Measurements from ENCODE around the gene ATP6V1F. TPM values are rescaled to one million over a fixed set of nuclear protein-coding genes. Genes with fewer than 3 reads are reported as not detected.

Gene ATP6V1F
- total RNA-seq, 1 experiment from 2014 or later, result 169 TPM

GRCh38 chr7:128868624-128869137 is 6.0 kb downstream of the ATP6V1F start:
- peaks cover 44% of the 10 kb centered on the region for H3K4me1 ChIP-seq (replicated peaks; ENCODE audit: insufficient read depth)
- DNase-seq, result no peak
- peak overlapping the region; percentile 93 for H3K4me2 ChIP-seq
- H3K27ac ChIP-seq, result no peak overlapping the region
- H3K27me3 ChIP-seq (ENCODE audit: insufficient read depth, low read depth), result no peaks in the 10 kb centered on the region
- ChIA-PET POLR2A (ENCODE audit: unreplicated experiment) (no interaction called here), CTCF (no interaction called here)
- intact Hi-C loops (cut with micrococcal nuclease; ENCODE audit: unreplicated experiment), result no loop called here
- peaks cover 11% of the 10 kb centered on the region for H3K79me2 ChIP-seq (ENCODE audit: low read depth)
- H4K20me1 ChIP-seq (ENCODE audit: insufficient read depth), result peaks cover 4% of the 10 kb centered on the region
- H3K9me2 ChIP-seq (ENCODE audit: insufficient read depth), result no peaks in the 10 kb centered on the region
- no peaks in the 10 kb centered on the region for H3K9me3 ChIP-seq (ENCODE audit: insufficient read depth, low read depth)
- TF ChIP-seq EZH2 (IDR thresholded peaks at IDR 0.05; ENCODE audit: low read depth) (no peak), CTCF (conservative IDR thresholded peaks at IDR 0.05) (no peak)
- H3K36me3 ChIP-seq (ENCODE audit: low read depth), result no peaks in the 10 kb centered on the region
- peaks cover 34% of the 10 kb centered on the region for H3F3A ChIP-seq (ENCODE audit: insufficient read depth, low read depth)
- H2AFZ ChIP-seq, result peak overlapping the region; percentile 50; the same call in 1 of the 2 replicates
- no TSS peak for BruUV-seq (replicated peaks)
- peak overlapping the region; percentile 60 for H3K4me3 ChIP-seq

DNA sequence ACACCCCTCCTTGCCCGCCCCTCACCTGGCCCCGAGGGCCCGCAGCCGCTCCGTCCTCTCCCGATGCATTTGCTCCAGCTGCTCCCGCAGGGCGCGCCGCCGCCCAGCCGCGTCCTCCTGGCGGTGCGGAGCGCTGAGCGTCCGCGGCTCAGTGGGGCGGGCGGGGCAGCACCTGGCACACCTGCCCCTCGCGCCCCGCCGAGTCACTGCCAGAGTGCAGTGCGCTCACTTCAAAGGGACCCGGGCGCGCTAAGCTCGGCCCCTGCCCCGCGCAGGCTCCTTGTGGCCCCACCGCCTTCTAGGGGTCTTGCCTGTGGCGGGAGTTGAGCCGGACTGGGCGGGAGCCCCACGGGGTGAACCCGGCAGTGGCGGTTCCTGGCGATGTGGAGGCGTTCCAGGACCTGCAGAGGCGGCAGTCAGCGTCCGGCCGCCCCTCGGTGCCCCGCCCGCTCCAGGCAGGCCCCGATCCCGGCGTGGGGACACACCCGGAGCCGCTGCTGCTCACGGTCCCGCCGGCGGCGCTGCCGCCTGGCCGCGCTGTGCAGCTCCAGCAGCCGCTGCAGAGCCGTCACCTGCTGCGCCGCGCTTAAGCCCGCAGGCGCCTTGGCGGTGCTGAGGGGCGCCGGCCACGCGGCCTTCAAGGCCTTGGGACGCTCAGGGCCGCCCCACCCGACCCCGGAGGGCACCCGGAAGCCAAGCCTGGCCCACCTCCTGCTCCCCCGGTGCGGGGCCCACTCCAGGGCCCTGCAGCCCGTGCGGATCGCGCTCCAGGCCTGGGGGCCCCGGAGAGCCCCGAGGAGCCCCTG is 6.7 kb downstream of the ATP6V1F start:
- POLR2A ChIA-PET (ENCODE audit: unreplicated experiment), result interaction anchor here (0.6 kb wide), 1 partner anchor 160 kb away, joined by 3 read pairs; no protein-coding TSS in a partner anchor
- BruUV-seq (replicated peaks), result no TSS peak

GRCh38 chr7:128869944-128870285 is 7.3 kb downstream of the ATP6V1F start:
- no peak for TF ChIP-seq CTCF (conservative IDR thresholded peaks at IDR 0.05)
- no peak for TF ChIP-seq EZH2 (IDR thresholded peaks at IDR 0.05; ENCODE audit: low read depth)
- Histone ChIP-seq H4K20me1 (ENCODE audit: insufficient read depth) (no peaks in the 10 kb centered on the region), H3K9me3 (ENCODE audit: insufficient read depth, low read depth) (no peaks in the 10 kb centered on the region), H3K4me3 (no peak overlapping the region; the same call in 1 of the 2 replicates), H2AFZ (no peak overlapping the region), H3K79me2 (ENCODE audit: low read depth) (peaks cover 1% of the 10 kb centered on the region; the same call in 1 of the 2 replicates), H3K27ac (no peak overlapping the region), H3K4me1 (replicated peaks; ENCODE audit: insufficient read depth) (peaks cover 38% of the 10 kb centered on the region), H3K36me3 (ENCODE audit: low read depth) (no peaks in the 10 kb centered on the region), H3K4me2 (peak overlapping the region; percentile 93), H3K27me3 (ENCODE audit: insufficient read depth, low read depth) (no peaks in the 10 kb centered on the region), H3K9me2 (ENCODE audit: insufficient read depth) (no peaks in the 10 kb centered on the region), H3F3A (ENCODE audit: insufficient read depth, low read depth) (peaks cover 34% of the 10 kb centered on the region)
- intact Hi-C loops (cut with micrococcal nuclease; ENCODE audit: unreplicated experiment), result no loop called here
- no TSS peak for BruUV-seq (replicated peaks)
- ChIA-PET CTCF (no interaction called here), POLR2A (ENCODE audit: unreplicated experiment) (interaction anchor here (0.5 kb wide), 1 partner anchor 1571 kb away, joined by 15 read pairs; the partner anchor contains the start of gene CEP41)
- DNase-seq, result no peak

More for the DNA sequence above, 6.7 kb downstream of the ATP6V1F start:
- Histone ChIP-seq H3K9me3 (ENCODE audit: insufficient read depth, low read depth) (no peaks in the 10 kb centered on the region), H3K4me2 (peak overlapping the region; percentile 93), H3K4me1 (replicated peaks; ENCODE audit: insufficient read depth) (peaks cover 38% of the 10 kb centered on the region), H4K20me1 (ENCODE audit: insufficient read depth) (no peaks in the 10 kb centered on the region), H3K9me2 (ENCODE audit: insufficient read depth) (no peaks in the 10 kb centered on the region), H3K27me3 (ENCODE audit: insufficient read depth, low read depth) (no peaks in the 10 kb centered on the region), H3K4me3 (peak overlapping the region; percentile 60), H3K36me3 (ENCODE audit: low read depth) (no peaks in the 10 kb centered on the region), H3K79me2 (ENCODE audit: low read depth) (peaks cover 5% of the 10 kb centered on the region; the same call in 1 of the 2 replicates), H3F3A (ENCODE audit: insufficient read depth, low read depth) (peaks cover 34% of the 10 kb centered on the region), H2AFZ (peak overlapping the region; percentile 50; the same call in 1 of the 2 replicates), H3K27ac (no peak overlapping the region)
- no peak for TF ChIP-seq EZH2 (IDR thresholded peaks at IDR 0.05; ENCODE audit: low read depth)
- TF ChIP-seq CTCF (conservative IDR thresholded peaks at IDR 0.05), result no peak
- intact Hi-C loops (cut with micrococcal nuclease; ENCODE audit: unreplicated experiment), result no loop called here
- DNase-seq, result peak; percentile 48 to 78
- CTCF ChIA-PET, result no interaction called here

Measured in PC-9 (cell line).